ENCODE results near the gene LRRC28.

LRRC28 gene

GRCh38 chr15:99250001-99250400 is 1.3 kb upstream of the LRRC28 start:
- no peak for DNase-seq

GRCh38 chr15:99250494-99250856 is 806 bp upstream of the LRRC28 start:
- no peak for DNase-seq

GRCh38 chr15:99252326-99252725 is 1.0 kb downstream of the LRRC28 start:
- DNase-seq: no peak

GRCh38 chr15:99253381-99254090 is 2.3 kb downstream of the LRRC28 start:
- no peak for DNase-seq

- DNase-seq: no peak
Measured at GRCh38 chr15:99257107-99257750, 5.9 kb downstream of the LRRC28 start.

GRCh38 chr15:99264125-99264524 is 12.8 kb downstream of the LRRC28 start:
- DNase-seq: no peak

- no peak for DNase-seq
Measured at GRCh38 chr15:99265541-99266070, 14.3 kb downstream of the LRRC28 start.

GRCh38 chr15:99267957-99268356 is 16.7 kb downstream of the LRRC28 start:
- DNase-seq: no peak

- DNase-seq: no peak
Measured at GRCh38 chr15:99268431-99268830, 17.1 kb downstream of the LRRC28 start.

- DNase-seq: no peak
Measured at GRCh38 chr15:99273801-99274200, 22.5 kb downstream of the LRRC28 start.

- DNase-seq: no peak
Measured at GRCh38 chr15:99275061-99275460, 23.8 kb downstream of the LRRC28 start.

- DNase-seq: no peak
Measured at GRCh38 chr15:99275525-99276128, 24.3 kb downstream of the LRRC28 start.

GRCh38 chr15:99279290-99279689 is 28.0 kb downstream of the LRRC28 start:
- no peak for DNase-seq

- no peak for DNase-seq
Measured at GRCh38 chr15:99279827-99280226, 28.5 kb downstream of the LRRC28 start.

GRCh38 chr15:99282121-99282520 is 30.8 kb downstream of the LRRC28 start:
- no peak for DNase-seq

GRCh38 chr15:99282586-99282985 is 31.3 kb downstream of the LRRC28 start:
- DNase-seq: no peak

- DNase-seq: no peak
Measured at GRCh38 chr15:99283717-99284116, 32.4 kb downstream of the LRRC28 start.

GRCh38 chr15:99291643-99292042 is 40.4 kb downstream of the LRRC28 start:
- no peak for DNase-seq

GRCh38 chr15:99295840-99296239 is 44.6 kb downstream of the LRRC28 start:
- DNase-seq: no peak

- no peak for DNase-seq
Measured at GRCh38 chr15:99296386-99296785, 45.1 kb downstream of the LRRC28 start.

GRCh38 chr15:99303907-99304306 is 52.6 kb downstream of the LRRC28 start:
- DNase-seq: no peak

GRCh38 chr15:99305761-99306505 is 54.7 kb downstream of the LRRC28 start:
- DNase-seq: no peak

- DNase-seq: no peak
Measured at GRCh38 chr15:99306694-99307338, 55.5 kb downstream of the LRRC28 start.
